22Rv1 (cell line): ENCODE data around the gene TEKTIP1.

Source experiments
- CTCF ChIP-seq: fragments of 450-650 bp; IDR thresholded peaks from 2 replicates; pipeline ENCODE4 v1.5.1; 2017; ENCODE audit warnings: mild to moderate bottlenecking
- ZFX ChIP-seq: fragments of 450-650 bp; IDR thresholded peaks from 2 replicates; pipeline ENCODE4 v1.6.1; 2017; ENCODE audit warnings: antibody characterized with exemption, borderline replicate concordance

DNA sequence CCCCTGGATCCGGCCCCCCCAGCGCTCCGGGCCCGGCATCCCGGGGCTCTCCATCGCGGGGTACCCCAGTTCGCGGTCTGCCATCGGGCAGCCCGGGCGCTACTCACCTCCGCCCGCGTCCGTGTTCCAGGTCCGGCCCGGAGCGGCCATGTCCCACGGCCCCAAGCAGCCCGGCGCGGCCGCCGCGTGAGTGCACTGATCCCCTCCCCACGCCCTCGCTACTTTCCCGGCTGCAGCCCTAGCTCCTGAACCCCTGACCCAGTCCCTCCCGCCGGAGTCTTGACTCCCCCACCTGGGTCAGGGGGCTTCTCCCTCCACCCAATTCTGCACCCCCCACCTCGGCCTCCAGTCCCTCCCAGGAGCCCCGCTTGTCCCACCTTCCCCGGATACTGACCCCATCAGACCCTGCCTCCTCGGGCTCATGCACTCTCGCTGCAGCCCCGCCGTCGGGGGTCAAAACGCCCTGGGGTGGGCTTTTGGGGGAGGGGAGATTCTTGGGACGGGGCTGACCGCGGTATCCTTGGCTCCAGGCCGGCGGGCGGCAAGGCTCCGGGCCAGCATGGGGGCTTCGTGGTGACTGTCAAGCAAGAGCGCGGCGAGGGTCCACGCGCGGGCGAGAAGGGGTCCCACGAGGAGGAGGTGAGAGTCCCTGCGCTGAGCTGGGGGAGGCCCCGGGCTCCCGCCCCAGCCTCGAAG is 34.3 kb downstream of the TEKTIP1 start:
- TF ChIP-seq CTCF, result no peak
- no peak for TF ChIP-seq ZFX
